ENCODE results near the gene TBX10. TPM values are rescaled to one million over a fixed set of nuclear protein-coding genes. Genes with fewer than 3 reads are reported as not detected.
A peak's percentile ranks its signal among the peaks of the same experiment; 100 is the strongest.
"Not testable (repeated sequence)": the region's sequence is repeated elsewhere in the genome, so short reads cannot be mapped to it uniquely, and the experiment has no call there.

Gene TBX10
- total RNA-seq, 1 donor from 2014 or later: not detected

DNA sequence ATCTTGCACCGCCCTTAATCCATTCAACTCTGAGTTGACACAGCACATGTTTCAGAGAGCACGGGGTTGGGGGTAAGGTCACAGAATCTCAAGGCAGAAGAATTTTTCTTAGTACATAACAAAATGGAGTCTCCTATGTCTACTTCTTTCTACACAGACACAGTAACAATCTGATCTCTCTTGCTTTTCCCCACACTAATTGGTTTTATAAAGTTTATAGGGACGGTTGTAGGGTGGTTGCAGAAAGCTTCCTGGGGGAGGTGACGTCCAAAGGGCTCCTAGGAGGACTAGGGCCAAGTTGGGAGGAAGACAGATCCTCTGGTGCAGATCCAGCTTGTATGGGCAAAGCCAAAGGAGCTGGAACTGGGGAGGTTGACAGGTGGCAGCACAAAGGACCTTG lies 35.4 kb downstream of the TBX10 start:
- DNase-seq (ENCODE audit: low read depth in 2 of 2): not testable (repeated sequence)

- DNase-seq (ENCODE audit: low read depth in 2 of 2): no peak
Observed at GRCh38 chr11:67601098-67601497, 38.5 kb downstream of the TBX10 start.

GRCh38 chr11:67600324-67601029 lies 39.1 kb downstream of the TBX10 start:
- DNase-seq (ENCODE audit: low read depth in 2 of 2): no peak

DNA sequence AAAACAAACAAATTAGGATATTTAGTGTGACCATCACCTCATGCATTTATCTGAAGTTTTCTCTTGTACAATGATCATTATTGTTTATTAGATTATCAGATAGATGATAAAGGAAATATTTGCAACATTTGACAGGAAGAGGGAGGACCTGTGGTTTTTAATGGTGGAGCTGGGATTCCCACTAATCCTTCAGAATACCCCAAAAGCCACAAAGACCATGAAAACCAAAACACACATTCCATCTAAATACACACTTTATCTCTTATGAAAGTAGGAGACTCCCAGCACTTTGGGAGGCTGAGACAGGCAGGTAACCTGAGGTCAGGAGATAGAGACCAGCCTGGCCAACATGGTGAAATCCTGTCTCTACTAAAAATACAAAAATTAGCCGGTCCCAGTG lies 40.4 kb downstream of the TBX10 start:
- DNase-seq (ENCODE audit: low read depth in 2 of 2): no peak

GRCh38 chr11:67597963-67598362 lies 41.6 kb downstream of the TBX10 start:
- DNase-seq (ENCODE audit: low read depth in 2 of 2): not testable (repeated sequence)

- DNase-seq (ENCODE audit: low read depth in 2 of 2): not testable (repeated sequence)
Observed at GRCh38 chr11:67597458-67597857, 42.1 kb downstream of the TBX10 start.

DNA sequence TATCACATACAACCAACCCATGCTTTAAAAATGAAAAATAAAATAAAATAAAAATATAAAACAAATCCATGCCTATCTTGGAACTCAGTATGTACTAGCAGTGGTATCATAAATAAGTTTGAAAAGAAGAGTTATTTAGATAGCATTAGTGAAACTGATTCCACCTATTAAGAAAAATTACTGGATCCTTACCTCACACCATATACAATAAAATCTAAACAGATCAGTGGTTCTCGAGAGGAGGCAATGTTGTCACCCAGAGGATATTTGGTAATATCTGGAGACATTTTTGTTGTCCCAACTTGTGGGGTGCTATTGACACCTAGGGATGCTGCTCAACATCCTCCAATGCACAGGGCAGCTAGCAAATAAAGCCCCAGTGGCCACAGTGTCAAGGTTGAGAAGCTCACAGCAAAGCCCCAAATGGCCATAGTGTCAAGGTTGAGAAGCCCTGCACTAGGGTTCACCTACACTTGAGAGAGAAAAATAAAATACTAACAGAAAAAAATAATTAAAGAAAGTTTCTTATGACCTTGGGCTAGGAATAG lies 42.7 kb downstream of the TBX10 start:
- no peak for DNase-seq (ENCODE audit: low read depth in 2 of 2)

- DNase-seq (ENCODE audit: low read depth in 2 of 2): no peak
Observed at GRCh38 chr11:67594480-67594879, 45.1 kb downstream of the TBX10 start.

DNA sequence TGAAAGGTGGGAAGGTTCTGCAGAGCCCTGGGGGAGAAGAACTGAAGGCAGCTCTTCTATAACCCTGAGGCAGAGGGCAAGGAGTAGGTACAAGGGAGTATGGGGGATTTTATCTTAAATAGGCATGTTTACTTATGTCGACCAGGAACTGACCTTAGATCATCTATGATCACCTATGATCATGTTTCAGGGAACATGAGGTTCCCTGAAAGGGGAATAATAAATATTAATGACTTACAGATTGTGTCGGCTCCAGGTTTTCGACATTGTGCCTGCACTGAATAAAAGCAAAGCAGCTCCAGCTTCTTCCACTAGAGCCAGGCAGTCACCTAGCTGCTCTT lies 46.0 kb downstream of the TBX10 start:
- no peak for DNase-seq (ENCODE audit: low read depth in 2 of 2)

DNA sequence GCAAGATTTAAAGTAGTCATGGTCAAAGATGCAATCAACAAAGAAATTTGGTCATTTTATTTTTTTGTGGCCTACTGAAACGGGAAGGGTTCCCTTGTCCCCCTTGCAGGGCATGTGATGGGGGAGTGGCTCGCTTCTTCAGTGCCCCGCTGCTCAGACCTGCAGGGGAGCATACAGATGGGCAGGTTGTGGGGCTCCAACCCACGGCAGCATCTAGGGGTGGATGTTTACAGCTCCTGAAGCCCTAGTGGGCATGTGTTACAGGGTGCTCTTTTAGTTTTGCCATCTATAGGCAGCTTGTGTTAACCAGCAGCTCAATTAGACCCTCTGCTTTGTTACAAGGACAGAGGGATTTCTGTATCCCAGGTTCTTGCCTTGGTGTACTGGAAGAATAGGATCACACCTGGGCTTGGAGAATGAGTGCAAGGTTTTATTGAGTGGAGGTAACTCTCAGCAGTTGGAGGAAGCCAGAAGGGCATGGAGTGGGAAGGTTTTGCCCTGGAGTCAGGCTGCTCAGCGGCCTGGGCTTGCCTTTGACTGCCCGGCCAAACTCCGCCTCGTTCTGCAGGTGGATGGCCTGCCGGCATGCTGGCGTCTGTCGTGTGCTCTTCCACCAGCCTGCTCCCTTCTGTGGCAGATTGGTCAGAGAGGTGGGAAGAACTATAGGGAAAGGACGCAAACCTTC lies 46.5 kb downstream of the TBX10 start:
- no peak for DNase-seq (ENCODE audit: low read depth in 2 of 2)

- DNase-seq (ENCODE audit: low read depth in 2 of 2): not testable (repeated sequence)
Observed at GRCh38 chr11:67588899-67589415, 50.6 kb downstream of the TBX10 start.

GRCh38 chr11:67588136-67588503 lies 51.4 kb downstream of the TBX10 start:
- no peak for DNase-seq (ENCODE audit: low read depth in 2 of 2)

GRCh38 chr11:67586568-67587250 lies 52.9 kb downstream of the TBX10 start:
- DNase-seq (ENCODE audit: low read depth in 2 of 2): no peak

DNA sequence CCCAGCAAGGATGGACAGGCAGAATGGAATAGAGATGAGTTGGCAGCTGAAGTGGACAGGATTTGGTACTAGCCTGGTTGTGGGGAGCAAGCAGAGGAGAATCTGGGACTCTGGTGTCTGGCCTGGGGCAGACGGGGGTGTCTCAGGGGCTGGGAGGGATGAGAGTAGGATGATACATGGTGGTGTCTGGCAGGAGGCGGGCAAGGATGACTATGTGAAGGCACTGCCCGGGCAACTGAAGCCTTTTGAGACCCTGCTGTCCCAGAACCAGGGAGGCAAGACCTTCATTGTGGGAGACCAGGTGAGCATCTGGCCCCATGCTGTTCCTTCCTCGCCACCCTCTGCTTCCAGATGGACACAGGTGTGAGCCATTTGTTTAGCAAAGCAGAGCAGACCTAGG lies 53.7 kb downstream of the TBX10 start:
- DNase-seq (ENCODE audit: low read depth in 2 of 2): no peak

DNA sequence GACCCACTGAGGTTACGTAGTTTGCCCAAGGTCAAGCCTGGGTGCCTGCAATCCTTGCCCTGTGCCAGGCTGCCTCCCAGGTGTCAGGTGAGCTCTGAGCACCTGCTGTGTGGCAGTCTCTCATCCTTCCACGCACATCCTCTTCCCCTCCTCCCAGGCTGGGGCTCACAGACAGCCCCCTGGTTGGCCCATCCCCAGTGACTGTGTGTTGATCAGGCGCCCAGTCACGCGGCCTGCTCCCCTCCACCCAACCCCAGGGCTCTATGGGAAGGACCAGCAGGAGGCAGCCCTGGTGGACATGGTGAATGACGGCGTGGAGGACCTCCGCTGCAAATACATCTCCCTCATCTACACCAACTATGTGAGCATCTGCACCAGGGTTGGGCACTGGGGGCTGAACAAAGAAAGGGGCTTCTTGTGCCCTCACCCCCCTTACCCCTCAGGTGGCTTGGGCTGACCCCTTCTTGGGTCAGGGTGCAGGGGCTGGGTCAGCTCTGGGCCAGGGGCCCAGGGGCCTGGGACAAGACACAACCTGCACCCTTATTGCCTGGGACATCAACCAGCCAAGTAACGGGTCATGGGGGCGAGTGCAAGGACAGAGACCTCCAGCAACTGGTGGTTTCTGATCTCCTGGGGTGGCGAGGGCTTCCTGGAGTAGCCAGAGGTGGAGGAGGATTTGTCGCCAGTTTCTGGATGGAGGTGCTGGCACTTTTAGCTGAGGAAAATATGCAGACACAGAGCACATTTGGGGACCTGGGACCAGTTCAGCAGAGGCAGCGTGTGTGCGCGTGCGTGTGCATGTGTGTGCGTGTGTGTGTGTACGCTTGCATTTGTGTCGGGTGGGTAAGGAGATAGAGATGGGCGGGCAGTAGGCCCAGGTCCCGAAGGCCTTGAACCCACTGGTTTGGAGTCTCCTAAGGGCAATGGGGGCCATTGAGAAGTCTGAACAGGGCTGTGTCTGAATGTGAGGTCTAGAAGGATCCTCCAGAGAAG lies 54.4 kb downstream of the TBX10 start:
- DNase-seq (ENCODE audit: low read depth in 2 of 2): peak in 1 of 2 donors; percentile 18

DNA sequence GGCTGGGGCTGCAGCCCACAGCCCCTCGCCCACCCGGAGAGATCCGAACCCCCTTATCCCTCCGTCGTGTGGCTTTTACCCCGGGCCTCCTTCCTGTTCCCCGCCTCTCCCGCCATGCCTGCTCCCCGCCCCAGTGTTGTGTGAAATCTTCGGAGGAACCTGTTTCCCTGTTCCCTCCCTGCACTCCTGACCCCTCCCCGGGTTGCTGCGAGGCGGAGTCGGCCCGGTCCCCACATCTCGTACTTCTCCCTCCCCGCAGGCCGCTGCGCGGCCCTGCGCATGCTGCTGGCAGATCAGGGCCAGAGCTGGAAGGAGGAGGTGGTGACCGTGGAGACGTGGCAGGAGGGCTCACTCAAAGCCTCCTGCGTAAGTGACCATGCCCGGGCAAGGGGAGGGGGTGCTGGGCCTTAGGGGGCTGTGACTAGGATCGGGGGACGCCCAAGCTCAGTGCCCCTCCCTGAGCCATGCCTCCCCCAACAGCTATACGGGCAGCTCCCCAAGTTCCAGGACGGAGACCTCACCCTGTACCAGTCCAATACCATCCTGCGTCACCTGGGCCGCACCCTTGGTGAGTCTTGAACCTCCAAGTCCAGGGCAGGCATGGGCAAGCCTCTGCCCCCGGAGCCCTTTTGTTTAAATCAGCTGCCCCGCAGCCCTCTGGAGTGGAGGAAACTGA lies 55.2 kb downstream of the TBX10 start:
- DNase-seq (ENCODE audit: low read depth in 2 of 2): peak; percentile 30 to 59

DNA sequence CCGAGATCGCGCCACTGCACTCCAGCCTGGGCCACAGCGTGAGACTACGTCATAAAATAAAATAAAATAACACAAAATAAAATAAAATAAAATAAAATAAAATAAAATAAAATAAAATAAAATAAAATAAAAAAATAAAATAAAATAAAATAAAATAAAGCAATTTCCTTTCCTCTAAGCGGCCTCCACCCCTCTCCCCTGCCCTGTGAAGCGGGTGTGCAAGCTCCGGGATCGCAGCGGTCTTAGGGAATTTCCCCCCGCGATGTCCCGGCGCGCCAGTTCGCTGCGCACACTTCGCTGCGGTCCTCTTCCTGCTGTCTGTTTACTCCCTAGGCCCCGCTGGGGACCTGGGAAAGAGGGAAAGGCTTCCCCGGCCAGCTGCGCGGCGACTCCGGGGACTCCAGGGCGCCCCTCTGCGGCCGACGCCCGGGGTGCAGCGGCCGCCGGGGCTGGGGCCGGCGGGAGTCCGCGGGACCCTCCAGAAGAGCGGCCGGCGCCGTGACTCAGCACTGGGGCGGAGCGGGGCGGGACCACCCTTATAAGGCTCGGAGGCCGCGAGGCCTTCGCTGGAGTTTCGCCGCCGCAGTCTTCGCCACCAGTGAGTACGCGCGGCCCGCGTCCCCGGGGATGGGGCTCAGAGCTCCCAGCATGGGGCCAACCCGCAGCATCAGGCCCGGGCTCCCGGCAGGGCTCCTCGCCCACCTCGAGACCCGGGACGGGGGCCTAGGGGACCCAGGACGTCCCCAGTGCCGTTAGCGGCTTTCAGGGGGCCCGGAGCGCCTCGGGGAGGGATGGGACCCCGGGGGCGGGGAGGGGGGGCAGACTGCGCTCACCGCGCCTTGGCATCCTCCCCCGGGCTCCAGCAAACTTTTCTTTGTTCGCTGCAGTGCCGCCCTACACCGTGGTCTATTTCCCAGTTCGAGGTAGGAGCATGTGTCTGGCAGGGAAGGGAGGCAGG lies 56.0 kb downstream of the TBX10 start, which contains the start of gene GSTP1:
Gene GSTP1 (plus strand): TSS at position 566 of the 958 bp plus-strand sequence. CDS start 32 bp downstream, at position 598.
- DNase-seq (ENCODE audit: low read depth in 2 of 2): peak; percentile 92 to 93

DNA sequence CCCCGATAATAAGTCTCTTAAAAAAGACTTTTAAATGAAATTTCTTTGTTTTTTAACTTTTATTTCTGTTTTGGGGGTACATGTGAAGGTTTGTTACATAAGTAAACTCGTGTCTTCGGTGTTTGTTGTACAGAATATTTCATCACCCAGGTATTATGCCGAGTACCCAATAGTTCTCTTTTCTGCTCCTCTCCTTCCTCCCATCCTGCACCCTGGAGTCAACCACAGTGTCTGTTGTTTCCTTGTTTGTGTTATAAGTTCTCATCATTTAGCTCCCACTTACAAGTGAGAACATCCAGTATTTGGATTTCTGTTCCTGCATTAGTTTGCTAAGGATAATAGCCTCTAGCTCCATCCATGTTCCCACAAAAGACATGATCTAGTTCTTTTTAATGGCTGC lies 57.6 kb downstream of the TBX10 start:
- no peak for DNase-seq (ENCODE audit: low read depth in 2 of 2)

- DNase-seq (ENCODE audit: low read depth in 2 of 2): no peak
Observed at GRCh38 chr11:67581469-67581868, 58.1 kb downstream of the TBX10 start.

Measured in lung microvascular endothelial cell (primary cell).